OCI-LY7 (cell line): ENCODE data around the gene SECISBP2. TPM values are rescaled to one million over a fixed set of nuclear protein-coding genes. Genes with fewer than 3 reads are reported as not detected.

Experiments used
- BruUV-seq: library from RNA; stranded (reverse); fragments of 400-500 nt; replicated peaks from 2 replicates; lab custom pipeline; 2021; lab: Mats Ljungman, UMichigan
- CTCF ChIA-PET: fragments of 300-600 bp; sonication (Branson Sonifier 250); formaldehyde crosslinking; loops from one replicate; lab custom pipeline; 2022; ENCODE audit warnings: antibody characterized with exemption; ENCODE audit not compliant: unreplicated experiment; lab: Charles Lee
- POLR2A ChIA-PET: fragments of 300-600 bp; sonication (Branson Sonifier 250); formaldehyde crosslinking; loops from one replicate; lab custom pipeline; 2022; ENCODE audit warnings: antibody characterized with exemption; lab: Charles Lee
- DNase-seq: peaks from one replicate; pipeline ENCODE4 v3.0.0-alpha.2; 2015; ENCODE audit warnings: low spot score
- H2AFZ ChIP-seq: fragments of 200-600 bp; sonication (generic), shearing (Covaris generic); 2 replicates; pipeline ENCODE4 v1.6.1; 2014; ENCODE audit warnings: mild to moderate bottlenecking, antibody characterized with exemption, low read length, moderate library complexity
- H3K27ac ChIP-seq: fragments of 200-600 bp; sonication (generic); 2 replicates; pipeline ENCODE4 v1.5.1; 2014; ENCODE audit warnings: mixed run types, low read depth, mild to moderate bottlenecking, moderate library complexity, low read length, inconsistent platforms; ENCODE audit not compliant: poor library complexity, severe bottlenecking
- H3K36me3 ChIP-seq: fragments of 200-600 bp; sonication (generic); 2 replicates; pipeline ENCODE4 v1.6.1; 2014; ENCODE audit warnings: mild to moderate bottlenecking, antibody characterized with exemption, low read length, moderate library complexity, mixed read lengths; ENCODE audit not compliant: insufficient read depth
- H3K4me1 ChIP-seq: fragments of 200-600 bp; sonication (generic); 2 replicates; pipeline ENCODE4 v1.5.1; 2014; ENCODE audit warnings: mild to moderate bottlenecking, low read length; ENCODE audit not compliant: insufficient read depth, poor library complexity, severe bottlenecking
- H3K4me2 ChIP-seq: fragments of 200-600 bp; sonication (generic); 2 replicates; pipeline ENCODE4 v1.6.1; 2014; ENCODE audit warnings: mild to moderate bottlenecking, low read length
- H3K4me3 ChIP-seq: fragments of 200-600 bp; sonication (generic); 2 replicates; pipeline ENCODE4 v1.5.1; 2014; ENCODE audit warnings: mild to moderate bottlenecking, low read depth, low read length; ENCODE audit not compliant: poor library complexity, severe bottlenecking
- H3K79me2 ChIP-seq: fragments of 200-600 bp; sonication (generic); 2 replicates; pipeline ENCODE4 v1.6.1; 2016; ENCODE audit warnings: low read depth, mild to moderate bottlenecking, low read length, moderate library complexity, mixed read lengths; ENCODE audit not compliant: insufficient read depth
- H3K9me2 ChIP-seq: fragments of 200-600 bp; sonication (generic); 2 replicates; pipeline ENCODE4 v1.6.1; 2016; ENCODE audit warnings: mild to moderate bottlenecking, low read length, mixed read lengths; ENCODE audit not compliant: insufficient read depth
- H3K9me3 ChIP-seq: fragments of 200-600 bp; sonication (generic); 2 replicates; pipeline ENCODE4 v1.6.1; 2014; ENCODE audit warnings: mild to moderate bottlenecking, mixed run types, low read length, mixed read lengths
- H4K20me1 ChIP-seq: fragments of 200-600 bp; sonication (generic); 2 replicates; pipeline ENCODE4 v1.6.1; 2014; ENCODE audit warnings: mild to moderate bottlenecking, antibody characterized with exemption, low read length, moderate library complexity, mixed read lengths; ENCODE audit not compliant: insufficient read depth
- CTCF ChIP-seq: fragments of 200-600 bp; sonication (generic); conservative IDR thresholded peaks from 2 replicates; pipeline ENCODE4 v1.5.1; 2014; ENCODE audit warnings: mild to moderate bottlenecking, antibody characterized with exemption, low read length, moderate library complexity, mixed read lengths
- EZH2phosphoT487 ChIP-seq: fragments of 200-600 bp; sonication (generic); IDR thresholded peaks from 2 replicates; pipeline ENCODE4 v1.6.1; 2018; ENCODE audit warnings: low read depth, borderline replicate concordance, mild to moderate bottlenecking, mixed run types, antibody characterized with exemption, low read length, moderate library complexity, mixed read lengths
- intact Hi-C: fragments of 100-400 bp; cut with micrococcal nuclease; formaldehyde crosslinking; loops from one replicate; pipeline ENCODE4 v1.10.0; 2022; ENCODE audit not compliant: unreplicated experiment
- total RNA-seq, 2 experiments: library from RNA; depleted of rRNA in 1 of 2; stranded (reverse); fragments of >200 nt in 1 of 2; shearing (Covaris generic) in 1 of 2; gene quantifications; 2 replicates each; pipeline ENCODE4 v1.2.3, GENCODE V29; 2014 to 2022

SECISBP2 gene
- total RNA-seq, 2 experiments from 2014 or later = 77.6 to 85.5 TPM

- Histone ChIP-seq H3K9me3 (no peaks in the 10 kb centered on the region), H3K9me2 (no peaks in the 10 kb centered on the region), H3K4me3 (no peak overlapping the region), H2AFZ (no peak overlapping the region), H3K4me2 (no peak overlapping the region), H3K36me3 (peaks cover 69% of the 10 kb centered on the region), H3K27ac (no peak overlapping the region), H3K79me2 (no peaks in the 10 kb centered on the region), H4K20me1 (no peaks in the 10 kb centered on the region), H3K4me1 (no peaks in the 10 kb centered on the region)
- CTCF ChIA-PET = no interaction called here
- intact Hi-C loops = no loop called here
- BruUV-seq = no TSS peak
- no peak for TF ChIP-seq EZH2phosphoT487
- POLR2A ChIA-PET = interaction anchor here (1.5 kb wide), 1 partner anchor 15 kb away, joined by 3 read pairs; no protein-coding TSS in a partner anchor
- DNase-seq = no peak
Observed at GRCh38 chr9:89361031-89361430, 42.7 kb downstream of the SECISBP2 start.

DNA sequence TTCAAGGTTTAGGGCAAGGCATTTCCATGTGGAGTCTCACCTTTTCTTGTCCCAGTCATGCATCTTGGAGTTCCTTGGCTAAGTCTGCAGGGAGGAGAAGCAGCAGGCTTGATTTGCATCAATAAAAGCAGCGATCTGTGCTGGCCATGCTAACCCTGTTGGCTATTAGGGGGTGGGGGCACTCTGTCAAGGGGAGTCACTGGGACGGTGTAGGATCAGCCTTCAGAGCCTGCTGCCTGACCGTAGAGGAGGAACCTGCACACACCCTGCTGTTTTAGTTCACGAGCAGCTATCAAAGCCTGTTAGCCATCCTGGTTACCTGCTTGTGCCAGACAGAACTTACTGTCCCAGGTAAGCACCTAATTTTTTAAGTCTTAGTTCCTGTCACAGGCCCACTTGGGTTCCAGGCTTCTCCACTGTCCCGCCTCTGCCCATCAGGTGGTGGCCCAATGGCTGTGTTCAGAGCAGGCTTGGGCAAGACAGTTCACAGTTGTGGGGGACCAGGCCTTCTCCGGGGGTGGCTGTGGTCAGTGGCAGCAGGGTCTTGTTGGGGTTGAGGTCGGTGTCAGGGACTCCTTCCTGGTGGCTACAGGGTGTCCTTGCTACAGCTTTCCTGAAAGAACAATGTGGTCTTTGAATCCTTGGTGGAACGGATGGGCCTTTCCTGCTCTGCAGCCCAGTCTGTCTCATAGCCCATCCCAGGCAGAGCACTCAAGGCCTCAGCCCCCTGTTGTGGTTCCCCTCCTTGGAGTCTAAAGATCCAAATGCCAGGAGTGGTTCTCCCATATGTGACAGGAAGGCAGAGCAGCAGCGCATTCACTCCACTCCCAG is 43.7 kb downstream of the SECISBP2 start:
- CTCF ChIA-PET = no interaction called here
- Histone ChIP-seq H3K9me2 (no peaks in the 10 kb centered on the region), H3K79me2 (no peaks in the 10 kb centered on the region), H3K4me3 (no peak overlapping the region), H4K20me1 (no peaks in the 10 kb centered on the region), H3K4me2 (no peak overlapping the region), H3K27ac (no peak overlapping the region), H3K9me3 (no peaks in the 10 kb centered on the region), H2AFZ (no peak overlapping the region), H3K4me1 (no peaks in the 10 kb centered on the region), H3K36me3 (peaks cover 59% of the 10 kb centered on the region)
- BruUV-seq = no TSS peak
- POLR2A ChIA-PET = no interaction called here
- DNase-seq = no peak
- intact Hi-C loops = no loop called here
- TF ChIP-seq CTCF (no peak), EZH2phosphoT487 (no peak)

DNA sequence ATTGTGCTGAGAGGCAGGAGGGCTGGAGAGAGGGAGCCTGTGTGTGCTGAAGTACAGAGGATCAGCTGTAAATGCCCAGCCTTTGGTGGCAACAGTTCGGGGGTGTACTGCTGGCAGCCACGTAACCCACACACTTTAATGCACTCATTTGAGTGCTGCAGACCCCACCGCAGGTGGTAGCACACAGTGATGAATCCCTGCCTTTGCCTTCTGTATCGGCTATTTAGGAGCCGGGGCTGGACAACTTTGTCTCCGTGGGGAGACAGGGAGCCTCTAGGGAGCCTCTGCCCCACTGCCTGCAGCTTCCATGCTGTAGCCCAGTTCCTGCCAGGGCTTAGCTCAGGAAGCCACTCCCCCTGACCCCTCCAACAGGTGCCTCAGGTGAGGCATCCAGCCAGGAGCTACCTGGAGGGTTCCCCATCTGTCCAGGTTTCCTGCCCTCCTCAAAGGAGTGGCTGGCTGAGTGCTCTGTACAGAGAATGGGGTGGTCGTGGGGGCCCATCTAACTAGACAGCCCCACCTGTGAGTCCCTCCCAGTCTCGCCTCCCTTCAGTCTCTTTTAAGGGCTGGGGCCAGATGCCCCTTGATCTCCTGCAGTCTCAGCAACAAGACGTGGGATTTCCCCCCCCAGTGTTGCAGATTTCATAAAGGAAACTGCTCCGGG is 44.5 kb downstream of the SECISBP2 start:
- TF ChIP-seq CTCF (no peak), EZH2phosphoT487 (no peak)
- no peaks in the 10 kb centered on the region for H4K20me1 ChIP-seq
- H3K4me3 ChIP-seq = no peak overlapping the region
- DNase-seq = no peak
- no peak overlapping the region for H3K27ac ChIP-seq
- H3K4me2 ChIP-seq = no peak overlapping the region
- no peaks in the 10 kb centered on the region for H3K4me1 ChIP-seq
- ChIA-PET CTCF (no interaction called here), POLR2A (no interaction called here)
- H3K9me3 ChIP-seq = no peaks in the 10 kb centered on the region
- peaks cover 51% of the 10 kb centered on the region for H3K36me3 ChIP-seq
- intact Hi-C loops = no loop called here
- H3K9me2 ChIP-seq = no peaks in the 10 kb centered on the region
- BruUV-seq = no TSS peak
- no peaks in the 10 kb centered on the region for H3K79me2 ChIP-seq
- no peak overlapping the region for H2AFZ ChIP-seq
